ENCODE measurements around the gene TNFRSF1B.

Gene TNFRSF1B

DNA sequence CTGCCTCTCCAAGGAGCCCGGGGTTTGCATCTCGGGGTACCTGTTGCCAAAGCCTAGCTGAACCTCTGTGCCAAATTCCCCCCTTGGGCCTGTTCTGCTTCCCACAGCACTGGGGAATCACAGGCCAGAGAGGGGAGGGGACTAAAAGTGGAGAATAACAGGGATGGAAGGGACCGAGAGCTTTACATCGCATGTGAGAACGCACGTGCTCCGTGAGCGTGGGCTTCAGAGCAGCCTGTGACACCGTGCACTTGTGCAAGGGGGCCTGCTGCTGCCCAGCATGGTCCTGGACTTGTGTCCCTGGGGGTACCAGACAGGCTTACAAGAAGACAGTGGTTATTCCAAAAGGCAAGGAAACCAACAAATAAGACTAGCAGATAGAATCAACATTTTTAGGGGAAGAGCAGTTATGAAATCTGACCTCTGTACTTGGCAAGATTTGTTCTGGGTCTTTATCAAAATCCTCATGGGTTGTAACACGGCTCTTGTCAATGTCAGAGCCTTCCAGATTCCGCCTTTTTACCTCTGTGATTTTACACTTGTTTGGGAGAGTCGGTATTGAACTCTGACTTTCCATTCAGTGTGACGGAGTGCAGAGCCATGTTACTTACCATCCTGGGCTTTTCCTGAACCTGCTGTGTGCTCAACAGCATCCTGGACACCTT lies 36.2 kb upstream of the TNFRSF1B start:
- no peaks in the 10 kb centered on the region for H3K4me1 ChIP-seq (ENCODE audit: low read length)
- H3F3A ChIP-seq (ENCODE audit: insufficient read depth, low read length) = no peaks in the 10 kb centered on the region
- H3K9me2 ChIP-seq (replicated peaks; ENCODE audit: insufficient read depth, low read length) = no peaks in the 10 kb centered on the region
- H3K79me2 ChIP-seq (ENCODE audit: low read length) = no peaks in the 10 kb centered on the region
- DNase-seq = no peak
- H3K9me3 ChIP-seq (replicated peaks; ENCODE audit: insufficient read depth, low read length) = no peaks in the 10 kb centered on the region
- H3K9ac ChIP-seq (ENCODE audit: low read length) = no peak overlapping the region
- no peaks in the 10 kb centered on the region for H4K20me1 ChIP-seq (ENCODE audit: insufficient read depth, low read length)
- H3K4me3 ChIP-seq (ENCODE audit: low read length) = no peak overlapping the region
- no peak overlapping the region for H2AFZ ChIP-seq (ENCODE audit: low read length)
- no peak overlapping the region for H3K27ac ChIP-seq (ENCODE audit: low read length)
- H3K36me3 ChIP-seq (replicated peaks; ENCODE audit: insufficient read depth, low read length) = no peaks in the 10 kb centered on the region
- no peaks in the 10 kb centered on the region for H3K27me3 ChIP-seq (replicated peaks; ENCODE audit: insufficient read depth, low read length)
- TF ChIP-seq, protein P1, sequence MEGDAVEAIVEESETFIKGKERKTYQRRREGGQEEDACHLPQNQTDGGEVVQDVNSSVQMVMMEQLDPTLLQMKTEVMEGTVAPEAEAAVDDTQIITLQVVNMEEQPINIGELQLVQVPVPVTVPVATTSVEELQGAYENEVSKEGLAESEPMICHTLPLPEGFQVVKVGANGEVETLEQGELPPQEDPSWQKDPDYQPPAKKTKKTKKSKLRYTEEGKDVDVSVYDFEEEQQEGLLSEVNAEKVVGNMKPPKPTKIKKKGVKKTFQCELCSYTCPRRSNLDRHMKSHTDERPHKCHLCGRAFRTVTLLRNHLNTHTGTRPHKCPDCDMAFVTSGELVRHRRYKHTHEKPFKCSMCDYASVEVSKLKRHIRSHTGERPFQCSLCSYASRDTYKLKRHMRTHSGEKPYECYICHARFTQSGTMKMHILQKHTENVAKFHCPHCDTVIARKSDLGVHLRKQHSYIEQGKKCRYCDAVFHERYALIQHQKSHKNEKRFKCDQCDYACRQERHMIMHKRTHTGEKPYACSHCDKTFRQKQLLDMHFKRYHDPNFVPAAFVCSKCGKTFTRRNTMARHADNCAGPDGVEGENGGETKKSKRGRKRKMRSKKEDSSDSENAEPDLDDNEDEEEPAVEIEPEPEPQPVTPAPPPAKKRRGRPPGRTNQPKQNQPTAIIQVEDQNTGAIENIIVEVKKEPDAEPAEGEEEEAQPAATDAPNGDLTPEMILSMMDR (IDR thresholded peaks at IDR 0.05; ENCODE audit: low read length) = no peak
- no peak for TF ChIP-seq EZH2 (optimal IDR thresholded peaks at IDR 0.05; ENCODE audit: low read depth, low read length)
- no peak for TF ChIP-seq EZH2phosphoT487 (IDR thresholded peaks at IDR 0.05; ENCODE audit: low read length)
- H3K4me2 ChIP-seq (ENCODE audit: low read depth, low read length) = no peak overlapping the region

DNA sequence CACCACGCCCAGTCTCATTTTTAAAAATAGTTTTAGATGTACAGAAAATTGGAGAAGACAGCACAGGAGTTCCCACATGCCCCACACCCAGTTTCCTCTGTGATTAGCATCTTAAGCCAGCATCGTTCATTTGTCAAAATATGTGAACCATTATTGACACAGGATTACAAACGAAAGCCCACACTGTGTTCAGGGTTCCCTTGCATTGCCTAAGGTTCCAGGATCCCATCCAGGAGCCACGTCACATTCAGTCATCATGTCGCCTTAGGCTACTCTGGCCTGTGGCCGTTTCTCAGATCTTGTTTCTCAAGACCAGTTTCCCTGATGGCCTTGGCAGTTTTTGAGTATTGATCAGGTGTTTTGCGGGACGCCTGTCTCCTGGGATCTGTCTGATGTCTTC lies 34.7 kb upstream of the TNFRSF1B start:
- no peaks in the 10 kb centered on the region for H3K27me3 ChIP-seq (replicated peaks; ENCODE audit: insufficient read depth, low read length)
- no peaks in the 10 kb centered on the region for H3K9me2 ChIP-seq (replicated peaks; ENCODE audit: insufficient read depth, low read length)
- no peak for TF ChIP-seq EZH2phosphoT487 (IDR thresholded peaks at IDR 0.05; ENCODE audit: low read length)
- TF ChIP-seq, protein P1 (IDR thresholded peaks at IDR 0.05; ENCODE audit: low read length) = no peak
- TF ChIP-seq EZH2 (optimal IDR thresholded peaks at IDR 0.05; ENCODE audit: low read depth, low read length) = no peak
- no peak overlapping the region for H3K27ac ChIP-seq (ENCODE audit: low read length)
- H4K20me1 ChIP-seq (ENCODE audit: insufficient read depth, low read length) = no peaks in the 10 kb centered on the region
- H3K4me2 ChIP-seq (ENCODE audit: low read depth, low read length) = no peak overlapping the region
- no peak overlapping the region for H3K4me3 ChIP-seq (ENCODE audit: low read length)
- H3K79me2 ChIP-seq (ENCODE audit: low read length) = no peaks in the 10 kb centered on the region
- no peaks in the 10 kb centered on the region for H3K9me3 ChIP-seq (replicated peaks; ENCODE audit: insufficient read depth, low read length)
- H3F3A ChIP-seq (ENCODE audit: insufficient read depth, low read length) = no peaks in the 10 kb centered on the region
- no peak overlapping the region for H3K9ac ChIP-seq (ENCODE audit: low read length)
- DNase-seq = no peak
- no peak overlapping the region for H2AFZ ChIP-seq (ENCODE audit: low read length)
- H3K36me3 ChIP-seq (replicated peaks; ENCODE audit: insufficient read depth, low read length) = no peaks in the 10 kb centered on the region
- H3K4me1 ChIP-seq (ENCODE audit: low read length) = no peaks in the 10 kb centered on the region

DNA sequence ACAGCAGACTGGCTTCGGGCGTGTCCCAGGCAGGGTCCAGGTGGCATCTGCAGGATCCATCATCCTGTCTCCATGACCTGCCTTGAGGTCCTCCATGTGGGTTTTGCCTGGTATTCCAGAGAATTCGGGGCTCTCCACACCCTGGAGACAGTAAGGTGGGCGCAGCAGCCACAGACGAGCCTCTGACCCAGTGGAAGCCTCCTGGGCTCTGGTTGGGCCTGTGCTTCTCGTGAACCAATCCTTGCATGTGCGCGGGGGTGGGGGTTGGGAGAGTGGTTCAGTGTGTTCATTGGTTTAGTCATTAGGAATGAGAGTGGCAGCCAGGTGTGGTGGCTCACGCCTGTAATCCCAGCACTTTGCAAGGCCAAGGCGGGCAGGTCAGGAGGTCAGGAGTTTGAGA lies 32.1 kb upstream of the TNFRSF1B start:
- no peak overlapping the region for H3K9ac ChIP-seq (ENCODE audit: low read length)
- no peaks in the 10 kb centered on the region for H3K4me1 ChIP-seq (ENCODE audit: low read length)
- H3K27ac ChIP-seq (ENCODE audit: low read length) = no peak overlapping the region
- no peaks in the 10 kb centered on the region for H3F3A ChIP-seq (ENCODE audit: insufficient read depth, low read length)
- H2AFZ ChIP-seq (ENCODE audit: low read length) = no peak overlapping the region
- H3K79me2 ChIP-seq (ENCODE audit: low read length) = no peaks in the 10 kb centered on the region
- H3K9me3 ChIP-seq (replicated peaks; ENCODE audit: insufficient read depth, low read length) = no peaks in the 10 kb centered on the region
- no peak for DNase-seq
- H4K20me1 ChIP-seq (ENCODE audit: insufficient read depth, low read length) = no peaks in the 10 kb centered on the region
- no peaks in the 10 kb centered on the region for H3K36me3 ChIP-seq (replicated peaks; ENCODE audit: insufficient read depth, low read length)
- no peaks in the 10 kb centered on the region for H3K27me3 ChIP-seq (replicated peaks; ENCODE audit: insufficient read depth, low read length)
- no peak for TF ChIP-seq EZH2 (optimal IDR thresholded peaks at IDR 0.05; ENCODE audit: low read depth, low read length)
- no peak for TF ChIP-seq EZH2phosphoT487 (IDR thresholded peaks at IDR 0.05; ENCODE audit: low read length)
- TF ChIP-seq, protein P1 (IDR thresholded peaks at IDR 0.05; ENCODE audit: low read length) = no peak
- no peaks in the 10 kb centered on the region for H3K9me2 ChIP-seq (replicated peaks; ENCODE audit: insufficient read depth, low read length)
- no peak overlapping the region for H3K4me3 ChIP-seq (ENCODE audit: low read length)
- H3K4me2 ChIP-seq (ENCODE audit: low read depth, low read length) = no peak overlapping the region
